Measurements from ENCODE around the gene NEURL4. TPM values are rescaled to one million over a fixed set of nuclear protein-coding genes. Genes with fewer than 3 reads are reported as not detected.
A peak's percentile ranks its signal among the peaks of the same experiment; 100 is the strongest.

NEURL4 gene
- total RNA-seq, 3 donors from 2014 or later (not counting 1 experiment from before 2014, with no cell fraction given) = 48.9 to 57.9 (median 51.4) TPM

- H3K4me3 ChIP-seq (ENCODE audit: low read length) = no peak overlapping the region
- H3K9me3 Mint-ChIP-seq = no peaks in the 10 kb centered on the region
- DNase-seq (no peak), ATAC-seq (no peak)
- intact Hi-C loops (cut with micrococcal nuclease) = no loop called here
- H3K27ac Mint-ChIP-seq = peak overlapping the region; percentile 65 to 89
- no peak overlapping the region for H3K4me3 Mint-ChIP-seq
- WGBS (ENCODE audit: insufficient coverage) = 92% methylated on average over 18 of the region's 19 CpGs
- peaks cover 49% of the 10 kb centered on the region for H3K36me3 ChIP-seq (ENCODE audit: control insufficient read depth, insufficient read depth, low read length)
- H3K9me3 ChIP-seq (ENCODE audit: control insufficient read depth, insufficient read depth, low read length) = no peaks in the 10 kb centered on the region
- peaks cover 24% of the 10 kb centered on the region for H3K4me1 ChIP-seq (ENCODE audit: control insufficient read depth, insufficient read depth, low read length)
- no peak overlapping the region for H3K27ac ChIP-seq (ENCODE audit: low read length)
- peaks cover 9 to 44% of the 10 kb centered on the region in 2 donors for H3K4me1 Mint-ChIP-seq
- H3K36me3 Mint-ChIP-seq = no peaks in the 10 kb centered on the region
- TF ChIP-seq CTCF (IDR thresholded peaks at IDR 0.05) = no peak
- H3K27me3 ChIP-seq (ENCODE audit: control insufficient read depth, insufficient read depth, low read length) = no peaks in the 10 kb centered on the region
- H3K27me3 Mint-ChIP-seq (ENCODE audit: low read depth in 2 of 2) = no peaks in the 10 kb centered on the region
Measured at GRCh38 chr17:7348478-7349242, 19.5 kb upstream of the NEURL4 start.

- WGBS (ENCODE audit: insufficient coverage) = 95% methylated on average over 18 of the region's 19 CpGs
- Mint-ChIP-seq H3K4me3 (no peak overlapping the region), H3K36me3 (no peaks in the 10 kb centered on the region), H3K9me3 (no peaks in the 10 kb centered on the region), H3K4me1 (peaks cover 7 to 39% of the 10 kb centered on the region in 2 donors), H3K27me3 (ENCODE audit: low read depth in 2 of 2) (no peaks in the 10 kb centered on the region), H3K27ac (peak overlapping the region; percentile 58 to 89)
- Histone ChIP-seq H3K36me3 (ENCODE audit: control insufficient read depth, insufficient read depth, low read length) (peaks cover 57% of the 10 kb centered on the region), H3K9me3 (ENCODE audit: control insufficient read depth, insufficient read depth, low read length) (no peaks in the 10 kb centered on the region), H3K27me3 (ENCODE audit: control insufficient read depth, insufficient read depth, low read length) (no peaks in the 10 kb centered on the region), H3K4me1 (ENCODE audit: control insufficient read depth, insufficient read depth, low read length) (peaks cover 16% of the 10 kb centered on the region), H3K4me3 (ENCODE audit: low read length) (no peak overlapping the region), H3K27ac (ENCODE audit: low read length) (no peak overlapping the region)
- ATAC-seq (no peak), DNase-seq (no peak)
- no peak for TF ChIP-seq CTCF (IDR thresholded peaks at IDR 0.05)
- intact Hi-C loops (cut with micrococcal nuclease) = no loop called here
Measured at GRCh38 chr17:7347630-7348477, 18.7 kb upstream of the NEURL4 start.

- H3K9me3 Mint-ChIP-seq = no peaks in the 10 kb centered on the region
- H3K4me1 Mint-ChIP-seq = peaks cover 0 to 31% of the 10 kb centered on the region in 2 donors
- no peak overlapping the region for H3K4me3 Mint-ChIP-seq
- WGBS (ENCODE audit: insufficient coverage) = 96% methylated on average over 18 of the region's 18 CpGs
- TF ChIP-seq CTCF (IDR thresholded peaks at IDR 0.05) = no peak
- Histone ChIP-seq H3K9me3 (ENCODE audit: control insufficient read depth, insufficient read depth, low read length) (no peaks in the 10 kb centered on the region), H3K27ac (ENCODE audit: low read length) (no peak overlapping the region), H3K36me3 (ENCODE audit: control insufficient read depth, insufficient read depth, low read length) (peaks cover 64% of the 10 kb centered on the region), H3K4me3 (ENCODE audit: low read length) (no peak overlapping the region), H3K27me3 (ENCODE audit: control insufficient read depth, insufficient read depth, low read length) (no peaks in the 10 kb centered on the region), H3K4me1 (ENCODE audit: control insufficient read depth, insufficient read depth, low read length) (peaks cover 7% of the 10 kb centered on the region)
- H3K27me3 Mint-ChIP-seq (ENCODE audit: low read depth in 2 of 2) = no peaks in the 10 kb centered on the region
- intact Hi-C loops (cut with micrococcal nuclease) = loop anchor here (1.0 kb wide), 1 partner anchor 67 kb away; no protein-coding TSS in a partner anchor
- ATAC-seq (no peak), DNase-seq (no peak)
- H3K36me3 Mint-ChIP-seq = no peaks in the 10 kb centered on the region
- peak overlapping the region in 1 of 2 donors; percentile 89 for H3K27ac Mint-ChIP-seq
Measured at GRCh38 chr17:7346761-7347614, 17.9 kb upstream of the NEURL4 start.
